ENCODE results near the gene CTDSPL. TPM values are rescaled to one million over a fixed set of nuclear protein-coding genes. Genes with fewer than 3 reads are reported as not detected.

The CTDSPL gene
- total RNA-seq, 1 donor from 2014 or later: not detected

DNA sequence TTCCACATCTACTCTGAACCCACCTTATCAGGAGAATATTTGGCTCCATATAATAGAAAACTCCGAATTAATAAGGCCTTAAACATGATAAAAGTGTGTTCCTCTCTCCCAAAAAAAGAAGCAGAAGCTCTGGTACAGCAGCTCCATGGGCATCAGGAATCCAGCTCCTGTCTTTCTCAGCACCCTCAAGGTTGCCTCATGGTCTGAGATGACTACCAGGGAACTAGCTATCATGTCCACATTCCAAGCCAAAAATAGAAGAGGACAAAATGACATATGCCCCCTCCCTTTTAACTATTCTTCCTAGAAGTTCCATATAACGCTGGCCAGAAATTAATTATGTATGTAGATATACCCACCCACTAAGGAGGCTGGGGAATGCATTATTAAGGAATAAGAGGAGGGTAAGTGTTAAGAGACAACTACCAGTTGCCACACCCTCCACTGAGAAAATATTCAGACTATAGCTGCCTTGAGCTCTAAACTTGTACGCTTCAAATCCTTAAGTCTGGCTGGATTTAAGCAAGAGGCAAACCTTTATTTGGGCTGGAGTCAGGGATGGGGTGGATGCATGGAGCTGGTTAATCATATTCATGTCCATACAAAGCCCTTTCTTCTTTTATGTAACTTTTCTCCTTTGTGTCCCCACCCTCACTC lies 35.8 kb upstream of the CTDSPL start:
- H3K4me1 Mint-ChIP-seq: no peaks in the 10 kb centered on the region
- ChIA-PET CTCF (no interaction called here), POLR2A (no interaction called here)
- DNase-seq (no peak), ATAC-seq (ENCODE audit: low read depth) (no peak)
- intact Hi-C loops (cut with micrococcal nuclease): no loop called here
- H3K9me3 Mint-ChIP-seq: no peaks in the 10 kb centered on the region
- no peaks in the 10 kb centered on the region for H3K27me3 Mint-ChIP-seq
- no peak overlapping the region for H3K4me3 Mint-ChIP-seq
- TF ChIP-seq, protein P1, sequence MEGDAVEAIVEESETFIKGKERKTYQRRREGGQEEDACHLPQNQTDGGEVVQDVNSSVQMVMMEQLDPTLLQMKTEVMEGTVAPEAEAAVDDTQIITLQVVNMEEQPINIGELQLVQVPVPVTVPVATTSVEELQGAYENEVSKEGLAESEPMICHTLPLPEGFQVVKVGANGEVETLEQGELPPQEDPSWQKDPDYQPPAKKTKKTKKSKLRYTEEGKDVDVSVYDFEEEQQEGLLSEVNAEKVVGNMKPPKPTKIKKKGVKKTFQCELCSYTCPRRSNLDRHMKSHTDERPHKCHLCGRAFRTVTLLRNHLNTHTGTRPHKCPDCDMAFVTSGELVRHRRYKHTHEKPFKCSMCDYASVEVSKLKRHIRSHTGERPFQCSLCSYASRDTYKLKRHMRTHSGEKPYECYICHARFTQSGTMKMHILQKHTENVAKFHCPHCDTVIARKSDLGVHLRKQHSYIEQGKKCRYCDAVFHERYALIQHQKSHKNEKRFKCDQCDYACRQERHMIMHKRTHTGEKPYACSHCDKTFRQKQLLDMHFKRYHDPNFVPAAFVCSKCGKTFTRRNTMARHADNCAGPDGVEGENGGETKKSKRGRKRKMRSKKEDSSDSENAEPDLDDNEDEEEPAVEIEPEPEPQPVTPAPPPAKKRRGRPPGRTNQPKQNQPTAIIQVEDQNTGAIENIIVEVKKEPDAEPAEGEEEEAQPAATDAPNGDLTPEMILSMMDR (IDR thresholded peaks at IDR 0.05): no peak
- no peaks in the 10 kb centered on the region for H3K36me3 Mint-ChIP-seq (ENCODE audit: low read depth)
- H3K27ac Mint-ChIP-seq: no peak overlapping the region

DNA sequence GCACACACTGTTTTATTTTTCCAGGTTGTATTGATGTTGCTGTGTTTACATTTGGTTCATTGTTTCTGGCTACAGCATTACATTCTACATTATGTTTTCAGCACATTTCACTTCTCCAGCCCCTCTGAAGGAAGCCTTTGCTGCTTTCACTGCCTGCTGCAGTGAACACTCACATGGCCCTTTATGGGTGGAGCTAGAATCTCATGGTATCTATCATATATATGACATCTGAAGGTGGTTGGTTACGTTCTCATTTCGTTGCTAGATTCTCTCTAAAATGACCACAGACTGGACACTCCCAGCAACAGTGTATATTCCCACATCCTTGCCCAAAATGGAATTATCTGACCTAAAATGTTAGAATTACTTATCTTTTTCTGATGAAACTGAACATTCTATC lies 35.2 kb upstream of the CTDSPL start:
- no peak overlapping the region for H3K4me3 Mint-ChIP-seq
- H3K4me1 Mint-ChIP-seq: no peaks in the 10 kb centered on the region
- no peaks in the 10 kb centered on the region for H3K9me3 Mint-ChIP-seq
- intact Hi-C loops (cut with micrococcal nuclease): no loop called here
- DNase-seq (no peak), ATAC-seq (ENCODE audit: low read depth) (no peak)
- H3K27me3 Mint-ChIP-seq: no peaks in the 10 kb centered on the region
- H3K27ac Mint-ChIP-seq: no peak overlapping the region
- TF ChIP-seq, protein P1 (IDR thresholded peaks at IDR 0.05): no peak
- POLR2A ChIA-PET: no interaction called here
- CTCF ChIA-PET: no interaction called here
- H3K36me3 Mint-ChIP-seq (ENCODE audit: low read depth): no peaks in the 10 kb centered on the region

DNA sequence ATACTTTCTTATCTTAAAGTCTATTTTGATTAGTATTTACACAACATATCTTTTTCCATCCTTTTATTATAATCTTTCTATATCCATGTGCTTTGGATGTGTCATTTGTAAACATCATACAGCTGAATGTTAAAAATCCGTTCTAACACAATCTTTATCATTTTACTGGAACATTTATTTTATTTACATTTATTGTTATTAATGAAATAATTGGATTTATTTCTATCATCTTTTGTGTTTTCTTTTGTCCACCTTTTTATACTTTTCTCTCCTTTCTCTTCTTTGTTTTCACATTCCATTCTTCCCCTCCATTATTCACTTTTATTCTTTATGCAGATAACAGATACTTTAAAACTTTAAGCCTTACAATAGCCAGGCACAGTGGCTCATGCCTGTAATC lies 34.7 kb upstream of the CTDSPL start:
- Mint-ChIP-seq H3K27ac (no peak overlapping the region), H3K27me3 (no peaks in the 10 kb centered on the region), H3K9me3 (no peaks in the 10 kb centered on the region), H3K4me3 (no peak overlapping the region), H3K4me1 (no peaks in the 10 kb centered on the region), H3K36me3 (ENCODE audit: low read depth) (no peaks in the 10 kb centered on the region)
- CTCF ChIA-PET: no interaction called here
- TF ChIP-seq, protein P1 (IDR thresholded peaks at IDR 0.05): no peak
- POLR2A ChIA-PET: no interaction called here
- no peak for ATAC-seq (ENCODE audit: low read depth)
- DNase-seq: no peak
- intact Hi-C loops (cut with micrococcal nuclease): no loop called here

DNA sequence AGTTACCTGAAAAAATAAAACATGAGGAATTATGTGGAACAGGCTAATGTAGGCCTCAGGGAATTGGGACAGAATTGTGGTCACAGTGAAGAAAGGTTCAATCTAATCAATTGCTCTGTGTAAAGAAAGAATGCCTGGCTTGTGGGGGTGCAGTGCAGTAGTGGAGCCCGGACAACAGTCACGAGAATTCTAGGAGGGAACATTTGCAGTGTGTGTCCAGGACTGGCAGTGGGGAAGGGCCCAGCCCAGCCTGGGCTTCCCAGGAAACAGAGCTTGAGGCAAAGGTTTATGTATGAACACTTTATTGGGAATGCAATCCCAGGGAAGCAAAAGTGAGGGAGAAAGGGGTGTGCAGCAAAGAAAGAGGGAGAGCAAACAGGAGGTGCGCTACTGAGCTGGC lies 29.2 kb upstream of the CTDSPL start:
- TF ChIP-seq, protein P1 (IDR thresholded peaks at IDR 0.05): no peak
- H3K36me3 Mint-ChIP-seq (ENCODE audit: low read depth): no peaks in the 10 kb centered on the region
- CTCF ChIA-PET: no interaction called here
- H3K4me1 Mint-ChIP-seq: no peaks in the 10 kb centered on the region
- H3K27me3 Mint-ChIP-seq: peaks cover 2% of the 10 kb centered on the region
- POLR2A ChIA-PET: no interaction called here
- ATAC-seq (ENCODE audit: low read depth): no peak
- no peak overlapping the region for H3K27ac Mint-ChIP-seq
- no peak overlapping the region for H3K4me3 Mint-ChIP-seq
- no peak for DNase-seq
- H3K9me3 Mint-ChIP-seq: no peaks in the 10 kb centered on the region
- intact Hi-C loops (cut with micrococcal nuclease): no loop called here

DNA sequence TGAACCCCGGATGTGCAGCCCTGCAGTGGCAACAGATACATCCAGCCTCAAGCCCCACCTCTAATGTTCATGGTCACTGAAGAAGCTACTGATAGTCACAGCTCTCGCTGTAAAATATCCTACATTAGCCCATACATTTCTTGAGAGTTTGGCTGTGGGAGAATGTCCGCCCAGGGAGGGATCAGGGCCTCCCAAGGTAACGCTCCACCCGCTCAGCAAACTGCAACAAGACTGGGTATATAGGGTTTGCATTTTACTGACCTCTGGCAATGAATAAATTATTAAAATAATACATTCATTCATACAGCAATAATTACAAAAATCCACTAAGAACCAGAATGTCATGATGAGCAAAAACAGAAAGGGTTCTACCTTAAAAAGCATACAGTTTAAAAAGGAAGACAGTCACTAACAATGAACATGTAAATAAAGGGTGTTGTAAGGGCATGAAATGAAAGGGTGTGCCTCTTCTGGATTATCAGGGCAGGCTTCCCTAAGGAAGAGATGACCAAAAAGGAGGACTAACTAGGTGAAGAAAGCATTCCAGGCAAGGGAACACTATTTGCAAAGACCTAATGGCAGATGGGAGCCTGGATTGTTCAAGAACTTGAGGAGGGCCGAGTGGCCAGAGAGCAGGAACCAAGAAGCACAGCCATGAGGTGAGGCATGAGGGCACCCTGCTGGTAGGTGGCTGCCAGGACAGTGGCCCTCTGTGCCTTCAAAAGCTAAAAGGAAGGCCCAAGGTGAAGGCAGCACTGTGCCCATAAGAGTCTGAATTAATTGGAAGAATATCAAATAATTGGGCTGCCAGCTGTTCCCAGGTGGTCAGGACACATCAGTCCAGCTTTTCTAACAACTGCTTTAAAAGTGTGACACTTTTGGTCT lies 28.1 kb upstream of the CTDSPL start:
- Mint-ChIP-seq H3K9me3 (no peaks in the 10 kb centered on the region), H3K36me3 (ENCODE audit: low read depth) (no peaks in the 10 kb centered on the region), H3K27ac (no peak overlapping the region), H3K27me3 (peaks cover 5% of the 10 kb centered on the region), H3K4me3 (no peak overlapping the region), H3K4me1 (no peaks in the 10 kb centered on the region)
- TF ChIP-seq, protein P1 (IDR thresholded peaks at IDR 0.05): no peak
- intact Hi-C loops (cut with micrococcal nuclease): no loop called here
- no peak for ATAC-seq (ENCODE audit: low read depth)
- ChIA-PET POLR2A (no interaction called here), CTCF (no interaction called here)
- DNase-seq: no peak
